Endothelial cell of umbilical vein (primary cell): ENCODE data around the gene FCN1. TPM values are rescaled to one million over a fixed set of nuclear protein-coding genes. Genes with fewer than 3 reads are reported as not detected.

Source experiments
- BruUV-seq: library from RNA; stranded (reverse); fragments of 400-500 nt; replicated peaks from 2 replicates; lab custom pipeline; 2021; lab: Mats Ljungman, UMichigan
- CTCF ChIA-PET: fragments of 300-600, 350-600 bp; sonication (Branson Sonifier 250); formaldehyde crosslinking; loops from one replicate; lab custom pipeline; 2021; ENCODE audit warnings: antibody characterized with exemption, inconsistent platforms; lab: Charles Lee
- POLR2A ChIA-PET: fragments of 300-600, 350-600 bp; sonication (Branson Sonifier 250); formaldehyde crosslinking; loops from one replicate; lab custom pipeline; 2021; ENCODE audit warnings: antibody characterized with exemption, inconsistent platforms; lab: Charles Lee
- DNase-seq: peaks from one replicate; pipeline ENCODE4 v3.0.0-alpha.2; 2011; ENCODE audit warnings: low read depth, low spot score
- FAIRE-seq: peaks from 2 replicates; lab custom pipeline; 2011; peaks lifted over from hg19 to GRCh38; lab: Jason Lieb, UNC
- H2AFZ ChIP-seq: 2 replicates; pipeline ENCODE4 v1.6.0; 2012; ENCODE audit warnings: low read depth, low read length, control low read depth, inconsistent platforms
- H3K27ac ChIP-seq: 2 replicates; pipeline ENCODE4 v1.5.1; 2011; ENCODE audit warnings: low read depth, mild to moderate bottlenecking, control low read depth, low read length, moderate library complexity; ENCODE audit not compliant: insufficient read depth
- H3K27me3 ChIP-seq, 2 experiments: 2 replicates each; pipeline versions ENCODE4 v1.6.0 to v1.6.1; 2011; ENCODE audit warnings: low read length in 2 of 2, mixed read lengths in 1 of 2; ENCODE audit not compliant: control insufficient read depth in 2 of 2, insufficient read depth in 2 of 2
- H3K36me3 ChIP-seq, 2 experiments: 2 replicates in 1 of 2; 3 replicates in 1 of 2; pipeline ENCODE4 v1.5.1; 2011; ENCODE audit warnings: low read length in 2 of 2, mild to moderate bottlenecking in 1 of 2, moderate library complexity in 1 of 2; ENCODE audit not compliant: control insufficient read depth in 2 of 2, insufficient read depth in 2 of 2; ENCODE audit errors: extremely low read depth in 1 of 2
- H3K4me1 ChIP-seq: 3 replicates; pipeline ENCODE4 v1.5.1; 2011; ENCODE audit warnings: mild to moderate bottlenecking, low read length; ENCODE audit not compliant: control insufficient read depth, insufficient read depth; ENCODE audit errors: extremely low read depth
- H3K4me2 ChIP-seq: 2 replicates; pipeline ENCODE4 v1.6.1; 2011; ENCODE audit warnings: low read length, control low read depth, mixed read lengths; ENCODE audit not compliant: insufficient read depth
- H3K4me3 ChIP-seq, 3 experiments: fragments of 200-600 bp in 1 of 3; sonication (generic), shearing (Covaris generic) in 1 of 3; replicated peaks in 1 of 3; 2 replicates each; pipeline ENCODE4 v1.5.1; 2011 to 2016; ENCODE audit warnings: control low read depth in 3 of 3, low read length in 3 of 3, mild to moderate bottlenecking in 2 of 3, inconsistent platforms in 1 of 3, low read depth in 1 of 3, moderate library complexity in 1 of 3; ENCODE audit not compliant: insufficient read depth in 1 of 3
- H3K79me2 ChIP-seq: 2 replicates; pipeline ENCODE4 v1.6.0; 2012; ENCODE audit warnings: low read length, inconsistent platforms; ENCODE audit not compliant: control insufficient read depth, insufficient read depth
- H3K9ac ChIP-seq: replicated peaks from 2 replicates; pipeline ENCODE3; 2011; ENCODE audit warnings: low read length, control low read depth; ENCODE audit not compliant: insufficient read depth; ENCODE audit errors: extremely low read depth
- H3K9me1 ChIP-seq: replicated peaks from 3 replicates; pipeline ENCODE4 v1.6.0; 2011; ENCODE audit warnings: mild to moderate bottlenecking, low read length; ENCODE audit not compliant: control insufficient read depth, insufficient read depth; ENCODE audit errors: extremely low read depth
- H3K9me3 ChIP-seq: replicated peaks from 2 replicates; pipeline ENCODE4 v1.5.1; 2012; ENCODE audit warnings: low read length, inconsistent platforms; ENCODE audit not compliant: control insufficient read depth, insufficient read depth
- H4K20me1 ChIP-seq: replicated peaks from 2 replicates; pipeline ENCODE3; 2011; ENCODE audit warnings: mild to moderate bottlenecking, low read length; ENCODE audit not compliant: control insufficient read depth, insufficient read depth; ENCODE audit errors: extremely low read depth
- EZH2 ChIP-seq: IDR thresholded peaks from 2 replicates; pipeline ENCODE4 v1.6.1; 2012; ENCODE audit warnings: borderline replicate concordance, low read depth, mild to moderate bottlenecking, moderate library complexity, low read length, inconsistent platforms; ENCODE audit not compliant: severe bottlenecking
- FOS ChIP-seq: IDR thresholded peaks from 2 replicates; pipeline ENCODE4 v1.6.1; 2011; ENCODE audit warnings: mild to moderate bottlenecking, low read length, moderate library complexity, borderline replicate concordance; ENCODE audit not compliant: insufficient read depth
- GATA2 ChIP-seq: IDR thresholded peaks from 2 replicates; pipeline ENCODE4 v1.7.0; 2011; ENCODE audit warnings: low read depth, mild to moderate bottlenecking, moderate library complexity, mixed read lengths, low read length; ENCODE audit not compliant: insufficient read length, insufficient read depth
- JUN ChIP-seq: IDR thresholded peaks from 2 replicates; pipeline ENCODE4 v1.6.1; 2011; ENCODE audit warnings: borderline replicate concordance, low read depth; ENCODE audit not compliant: insufficient read length, insufficient read depth
- MYC ChIP-seq: IDR thresholded peaks from one replicate; pipeline ENCODE4 v1.6.1; 2011; ENCODE audit warnings: mild to moderate bottlenecking, low read depth, low read length
- POLR2A ChIP-seq: IDR thresholded peaks from 2 replicates; pipeline ENCODE4 v1.6.1; 2012; ENCODE audit warnings: low read depth, mild to moderate bottlenecking, control low read depth, low read length
- POLR2AphosphoS5 ChIP-seq: IDR thresholded peaks from 2 replicates; pipeline ENCODE4 v1.6.1; 2012; ENCODE audit warnings: low read depth, mild to moderate bottlenecking, control low read depth, low read length, moderate library complexity; ENCODE audit not compliant: insufficient read depth
- dilution Hi-C: fragments of 300-500 bp; cut with MboI; formaldehyde crosslinking; loops from one replicate; pipeline ENCODE4 v1.15.0; 2019; ENCODE audit warnings: low sequenced_read_pairs; ENCODE audit not compliant: extremely low pct_ligation_motif_present
- intact Hi-C: fragments of 100-400 bp; cut with micrococcal nuclease; formaldehyde crosslinking; loops from one replicate; pipeline ENCODE4 v1.10.0; 2022
- polyA plus RNA-seq, 4 experiments: library from polyadenylated mRNA; depleted of rRNA in 3 of 4; stranded (reverse) in 3 of 4; unstranded in 1 of 4; fragments of >200 nt; gene quantifications; 2 replicates each; pipeline versions ENCODE4 v1.2.1 to v1.2.3, GENCODE V29; 2011 to 2012; ENCODE audit warnings: missing spikeins in 1 of 4
- total RNA-seq: library from RNA; stranded (reverse); gene quantifications from 2 replicates; pipeline ENCODE4 v1.2.3, GENCODE V29; 2021
- TF ChIP-seq, protein P1 (sequence below), 2 donors: IDR thresholded peaks; 1 replicate in 1 of 2; 2 replicates in 1 of 2; pipeline ENCODE4 v1.5.1; 2011; ENCODE audit warnings: low read length in 2 of 2, mild to moderate bottlenecking in 2 of 2, moderate library complexity in 2 of 2, control low read depth in 1 of 2, inconsistent platforms in 1 of 2, low read depth in 1 of 2; ENCODE audit not compliant: insufficient read depth in 1 of 2; ENCODE audit errors: extremely low read depth in 1 of 2
- TF ChIP-seq, protein P2 (sequence below): IDR thresholded peaks from 2 replicates; pipeline ENCODE4 v1.6.1; 2011; ENCODE audit not compliant: insufficient read depth, insufficient read length

FCN1 gene
- total and polyA plus RNA-seq, 2 donors (not counting 3 experiments of a cell fraction or from before 2014, with no cell fraction given): not detected

DNA sequence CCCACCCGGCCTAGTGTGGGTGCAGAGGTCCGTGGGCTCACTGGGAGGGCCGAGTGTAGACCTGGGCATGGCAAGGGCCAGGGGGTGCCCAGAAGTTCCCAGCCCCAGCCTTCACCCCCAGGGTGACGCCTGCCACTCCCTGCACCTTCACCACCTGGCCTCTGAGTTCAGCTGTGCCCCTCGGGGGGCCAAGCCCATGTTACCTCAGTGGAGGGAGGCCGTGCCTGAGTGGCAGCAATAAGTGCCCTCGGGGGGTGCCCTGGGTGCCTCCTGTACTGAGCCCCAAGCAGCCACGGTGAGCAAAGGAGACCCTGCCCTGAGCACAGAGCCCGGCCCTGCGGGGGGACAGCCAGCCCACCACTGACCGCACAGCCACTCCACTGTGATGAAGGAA lies 47.4 kb downstream of the FCN1 start:
- no peaks in the 10 kb centered on the region for H3K36me3 ChIP-seq
- no peak overlapping the region for H3K4me3 ChIP-seq
- H2AFZ ChIP-seq: no peak overlapping the region
- H4K20me1 ChIP-seq: no peaks in the 10 kb centered on the region
- no peaks in the 10 kb centered on the region for H3K9me3 ChIP-seq
- H3K4me1 ChIP-seq: no peaks in the 10 kb centered on the region
- no peak for DNase-seq
- no peak overlapping the region for H3K27ac ChIP-seq
- no peak overlapping the region for H3K4me2 ChIP-seq
- H3K9me1 ChIP-seq: no peaks in the 10 kb centered on the region
- intact Hi-C loops: no loop called here
- dilution Hi-C loops: no loop called here
- ChIA-PET POLR2A (no interaction called here), CTCF (no interaction called here)
- FAIRE-seq: no peak
- BruUV-seq: no TSS peak
- no peaks in the 10 kb centered on the region for H3K79me2 ChIP-seq
- H3K27me3 ChIP-seq: no peaks in the 10 kb centered on the region
- TF ChIP-seq GATA2 (no peak), FOS (no peak), JUN (no peak), EZH2 (no peak)
- H3K9ac ChIP-seq: no peak overlapping the region

DNA sequence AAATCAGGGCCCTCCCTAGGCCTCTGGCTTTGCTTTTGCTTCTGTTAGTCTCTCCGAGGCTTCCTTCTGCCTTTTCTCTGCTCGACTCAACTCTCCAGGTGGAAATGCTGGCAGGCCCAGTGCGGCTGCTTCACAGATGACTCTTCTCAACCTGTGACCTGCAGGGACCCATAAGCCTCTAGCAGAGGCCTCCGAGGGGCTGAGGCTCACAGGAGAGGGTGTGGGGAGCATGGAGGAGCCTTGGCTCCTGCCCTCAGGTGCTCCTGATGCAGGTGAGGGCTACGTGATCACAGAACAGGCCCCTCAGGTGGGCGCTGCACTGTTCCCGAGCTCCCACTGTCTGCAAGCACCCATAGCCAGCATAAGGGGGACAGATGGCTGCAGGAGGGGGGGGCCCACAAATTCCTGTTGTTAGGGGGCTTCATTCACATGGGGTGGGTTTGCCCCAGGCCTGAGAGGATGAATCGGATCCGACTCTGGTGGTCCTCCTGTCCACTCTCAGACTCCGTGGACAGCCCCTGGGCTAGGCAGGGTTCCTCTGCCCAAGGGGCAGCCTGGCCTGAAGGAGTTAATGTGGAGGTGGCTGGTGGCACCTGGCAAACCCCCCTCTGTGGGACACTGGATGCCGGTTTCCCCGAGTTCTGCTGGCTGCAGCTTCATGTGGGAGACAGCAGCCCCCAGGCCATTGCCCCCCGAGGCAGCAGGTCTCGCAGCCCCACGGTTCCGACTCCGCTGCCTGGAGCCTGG lies 48.0 kb downstream of the FCN1 start:
- ChIA-PET CTCF (no interaction called here), POLR2A (no interaction called here)
- Histone ChIP-seq H3K79me2 (no peaks in the 10 kb centered on the region), H2AFZ (no peak overlapping the region), H3K9me3 (no peaks in the 10 kb centered on the region), H3K9ac (no peak overlapping the region), H3K9me1 (no peaks in the 10 kb centered on the region), H3K4me1 (no peaks in the 10 kb centered on the region), H4K20me1 (no peaks in the 10 kb centered on the region), H3K4me3 (no peak overlapping the region), H3K36me3 (no peaks in the 10 kb centered on the region), H3K27me3 (no peaks in the 10 kb centered on the region), H3K4me2 (no peak overlapping the region), H3K27ac (no peak overlapping the region)
- dilution Hi-C loops (no loop called here), intact Hi-C loops (no loop called here)
- DNase-seq (no peak), FAIRE-seq (no peak)
- TF ChIP-seq FOS (no peak), GATA2 (no peak), EZH2 (no peak), POLR2AphosphoS5 (no peak), POLR2A (no peak), MYC (no peak), JUN (no peak)
- TF ChIP-seq, protein P1, sequence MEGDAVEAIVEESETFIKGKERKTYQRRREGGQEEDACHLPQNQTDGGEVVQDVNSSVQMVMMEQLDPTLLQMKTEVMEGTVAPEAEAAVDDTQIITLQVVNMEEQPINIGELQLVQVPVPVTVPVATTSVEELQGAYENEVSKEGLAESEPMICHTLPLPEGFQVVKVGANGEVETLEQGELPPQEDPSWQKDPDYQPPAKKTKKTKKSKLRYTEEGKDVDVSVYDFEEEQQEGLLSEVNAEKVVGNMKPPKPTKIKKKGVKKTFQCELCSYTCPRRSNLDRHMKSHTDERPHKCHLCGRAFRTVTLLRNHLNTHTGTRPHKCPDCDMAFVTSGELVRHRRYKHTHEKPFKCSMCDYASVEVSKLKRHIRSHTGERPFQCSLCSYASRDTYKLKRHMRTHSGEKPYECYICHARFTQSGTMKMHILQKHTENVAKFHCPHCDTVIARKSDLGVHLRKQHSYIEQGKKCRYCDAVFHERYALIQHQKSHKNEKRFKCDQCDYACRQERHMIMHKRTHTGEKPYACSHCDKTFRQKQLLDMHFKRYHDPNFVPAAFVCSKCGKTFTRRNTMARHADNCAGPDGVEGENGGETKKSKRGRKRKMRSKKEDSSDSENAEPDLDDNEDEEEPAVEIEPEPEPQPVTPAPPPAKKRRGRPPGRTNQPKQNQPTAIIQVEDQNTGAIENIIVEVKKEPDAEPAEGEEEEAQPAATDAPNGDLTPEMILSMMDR (IDR thresholded peaks at IDR 0.05; ENCODE audit: extremely low read depth in 1 of 2, insufficient read depth in 1 of 2, low read depth in 1 of 2, low read length in 2 of 2): no peak
- TF ChIP-seq, protein P2, sequence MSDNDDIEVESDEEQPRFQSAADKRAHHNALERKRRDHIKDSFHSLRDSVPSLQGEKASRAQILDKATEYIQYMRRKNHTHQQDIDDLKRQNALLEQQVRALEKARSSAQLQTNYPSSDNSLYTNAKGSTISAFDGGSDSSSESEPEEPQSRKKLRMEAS: no peak
- no TSS peak for BruUV-seq
